GM06990 (cell line): Measurements from ENCODE around the gene SEC14L6.

Experiments used
- DNase-seq: peaks from one replicate; pipeline ENCODE4 v3.0.0-alpha.2; 2011; ENCODE audit not compliant: insufficient read length; ENCODE audit errors: extremely low read depth
- H3K27me3 ChIP-seq: replicated peaks from 2 replicates; pipeline ENCODE4 v1.6.0; 2011; ENCODE audit warnings: low read length; ENCODE audit not compliant: control insufficient read depth, insufficient read depth
- H3K36me3 ChIP-seq: 2 replicates; pipeline ENCODE4 v1.5.1; 2011; ENCODE audit warnings: low read length; ENCODE audit not compliant: control insufficient read depth, insufficient read depth
- H3K4me3 ChIP-seq: replicated peaks from 2 replicates; pipeline ENCODE4 v1.5.1; 2011; ENCODE audit warnings: low read depth, mild to moderate bottlenecking, control low read depth, low read length
- TF ChIP-seq, protein P1 (sequence below): IDR thresholded peaks from 2 replicates; pipeline ENCODE4 v1.5.1; 2011; ENCODE audit warnings: low read length, control low read depth, mild to moderate bottlenecking, inconsistent platforms; ENCODE audit not compliant: insufficient read depth, poor library complexity, severe bottlenecking

Gene SEC14L6

DNA sequence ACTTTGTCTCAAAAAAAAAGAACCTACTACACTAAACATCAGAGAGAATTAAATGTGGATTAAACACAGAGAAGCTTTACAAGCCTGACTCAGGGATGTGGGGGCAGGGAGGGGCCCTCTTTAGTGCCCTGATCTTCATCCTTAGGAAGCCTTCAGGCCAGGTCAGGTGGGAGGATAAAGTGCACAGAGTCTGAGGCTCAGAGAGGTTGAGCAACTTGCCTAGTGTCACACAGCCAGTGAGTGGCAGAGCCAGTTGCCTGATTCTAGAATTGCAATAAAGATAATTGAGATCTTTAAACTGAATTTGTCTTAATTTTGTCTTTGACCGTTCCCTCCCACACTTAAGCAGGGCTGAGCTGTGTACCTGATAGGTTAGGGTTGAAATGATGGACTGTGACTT lies 7.2 kb downstream of the SEC14L6 start:
- no peaks in the 10 kb centered on the region; the same call in 1 of the 2 replicates for H3K27me3 ChIP-seq
- no peaks in the 10 kb centered on the region for H3K36me3 ChIP-seq
- TF ChIP-seq, protein P1, sequence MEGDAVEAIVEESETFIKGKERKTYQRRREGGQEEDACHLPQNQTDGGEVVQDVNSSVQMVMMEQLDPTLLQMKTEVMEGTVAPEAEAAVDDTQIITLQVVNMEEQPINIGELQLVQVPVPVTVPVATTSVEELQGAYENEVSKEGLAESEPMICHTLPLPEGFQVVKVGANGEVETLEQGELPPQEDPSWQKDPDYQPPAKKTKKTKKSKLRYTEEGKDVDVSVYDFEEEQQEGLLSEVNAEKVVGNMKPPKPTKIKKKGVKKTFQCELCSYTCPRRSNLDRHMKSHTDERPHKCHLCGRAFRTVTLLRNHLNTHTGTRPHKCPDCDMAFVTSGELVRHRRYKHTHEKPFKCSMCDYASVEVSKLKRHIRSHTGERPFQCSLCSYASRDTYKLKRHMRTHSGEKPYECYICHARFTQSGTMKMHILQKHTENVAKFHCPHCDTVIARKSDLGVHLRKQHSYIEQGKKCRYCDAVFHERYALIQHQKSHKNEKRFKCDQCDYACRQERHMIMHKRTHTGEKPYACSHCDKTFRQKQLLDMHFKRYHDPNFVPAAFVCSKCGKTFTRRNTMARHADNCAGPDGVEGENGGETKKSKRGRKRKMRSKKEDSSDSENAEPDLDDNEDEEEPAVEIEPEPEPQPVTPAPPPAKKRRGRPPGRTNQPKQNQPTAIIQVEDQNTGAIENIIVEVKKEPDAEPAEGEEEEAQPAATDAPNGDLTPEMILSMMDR, result no peak
- no peak overlapping the region for H3K4me3 ChIP-seq
- no peak for DNase-seq

DNA sequence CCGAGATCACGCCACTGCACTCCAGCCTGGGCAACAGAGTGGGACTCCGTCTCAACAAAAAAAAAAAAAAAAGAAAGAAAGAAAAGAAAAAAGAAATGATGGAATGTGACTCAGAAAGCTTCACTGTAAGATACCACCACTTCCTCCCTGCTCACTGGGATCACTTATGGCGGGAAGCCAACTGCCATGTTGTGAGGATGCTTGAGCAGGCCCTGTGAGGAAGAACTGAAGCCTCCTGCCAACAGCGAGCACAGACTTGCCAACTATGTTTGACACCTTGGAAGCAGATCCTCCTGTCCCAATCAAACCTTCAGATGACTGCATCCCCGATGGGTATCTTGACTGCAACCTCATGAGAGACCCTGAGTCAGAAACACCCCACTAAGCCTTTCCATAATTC lies 8.3 kb downstream of the SEC14L6 start:
- Histone ChIP-seq H3K36me3 (no peaks in the 10 kb centered on the region), H3K27me3 (no peaks in the 10 kb centered on the region; the same call in 1 of the 2 replicates), H3K4me3 (no peak overlapping the region)
- TF ChIP-seq, protein P1, result no peak
- DNase-seq, result no peak

- no peak for DNase-seq
- Histone ChIP-seq H3K36me3 (no peaks in the 10 kb centered on the region), H3K27me3 (no peaks in the 10 kb centered on the region), H3K4me3 (no peak overlapping the region)
- TF ChIP-seq, protein P1, result no peak
These were observed 9.3 kb downstream of the SEC14L6 start for GRCh38 chr22:30537083-30537731.

GRCh38 chr22:30535182-30535581 lies 11.4 kb downstream of the SEC14L6 start:
- DNase-seq, result no peak
- H3K4me3 ChIP-seq, result no peak overlapping the region
- TF ChIP-seq, protein P1, result no peak
- no peaks in the 10 kb centered on the region for H3K36me3 ChIP-seq
- no peaks in the 10 kb centered on the region for H3K27me3 ChIP-seq

GRCh38 chr22:30531651-30532608 lies 14.6 kb downstream of the SEC14L6 start:
- Histone ChIP-seq H3K36me3 (no peaks in the 10 kb centered on the region), H3K4me3 (no peak overlapping the region)
- DNase-seq, result no peak

More at GRCh38 chr22:30531651-30532608, 14.6 kb downstream of the SEC14L6 start:
- TF ChIP-seq, protein P1, result no peak
- H3K27me3 ChIP-seq, result no peaks in the 10 kb centered on the region
